Transverse colon (tissue), 4 donors: ENCODE data around the gene AGR3.

Experiments used
- CTCF ChIP-seq, 5 experiments: fragments of 200-600 bp in 3 of 5; fragments of 450-650 bp in 2 of 5; sonication (generic) in 3 of 5; IDR thresholded peaks; 1 replicate in 2 of 5; 2 replicates in 3 of 5; pipeline ENCODE4 v1.5.1; 2016 to 2017; ENCODE audit warnings: antibody characterized with exemption in 5 of 5, inconsistent platforms in 3 of 5, mild to moderate bottlenecking in 2 of 5, moderate library complexity in 1 of 5
- POLR2A ChIP-seq: fragments of 450-650 bp; IDR thresholded peaks from one replicate; pipeline ENCODE4 v1.6.1; 2016; ENCODE audit warnings: antibody characterized with exemption, mild to moderate bottlenecking, moderate library complexity
- POLR2AphosphoS5 ChIP-seq, 3 donors: sonication (generic); formaldehyde crosslinking; IDR thresholded peaks; one replicate each; pipeline ENCODE4 v1.6.1; 2016; ENCODE audit warnings: antibody characterized with exemption in 3 of 3

- TF ChIP-seq CTCF (IDR thresholded peaks at IDR 0.05) = no peak
- no peak for TF ChIP-seq POLR2A
- TF ChIP-seq POLR2AphosphoS5 (IDR thresholded peaks at IDR 0.05) = no peak
These were observed 10.3 kb upstream of the AGR3 start for GRCh38 chr7:16891874-16892643.
